GM18511 (cell line): ENCODE data around the gene TCF12.

ENCODE experiments used
- ATAC-seq: cut with Tn5 transposase; IDR thresholded peaks from one replicate; pipeline ENCODE4 v1.9.1; 2021; ENCODE audit warnings: mild to moderate bottlenecking, moderate library complexity; ENCODE audit not compliant: unreplicated experiment

Gene TCF12

GRCh38 chr15:56918046-56918938 lies at the start of gene TCF12:
TSS of gene TCF12 (plus strand) at chr15:56918644. CDS start at chr15:56919914, 1,270 bp downstream.
- ATAC-seq, result peak; percentile 76

GRCh38 chr15:56869573-56869972 lies 48.9 kb upstream of the TCF12 start:
- ATAC-seq, result no peak

GRCh38 chr15:56871185-56871584 lies 47.3 kb upstream of the TCF12 start:
- ATAC-seq, result no peak

GRCh38 chr15:56871867-56872266 lies 46.6 kb upstream of the TCF12 start:
- no peak for ATAC-seq

- no peak for ATAC-seq
Observed at GRCh38 chr15:56877255-56877970, 41.0 kb upstream of the TCF12 start.

- ATAC-seq, result no peak
Observed at GRCh38 chr15:56879502-56879901, 38.9 kb upstream of the TCF12 start.

- ATAC-seq, result no peak
Observed at GRCh38 chr15:56883088-56883487, 35.4 kb upstream of the TCF12 start.

GRCh38 chr15:56886363-56886931 lies 32.0 kb upstream of the TCF12 start:
- peak; percentile 23 for ATAC-seq

- ATAC-seq, result peak; percentile 94
Observed at GRCh38 chr15:56886932-56887781, 31.3 kb upstream of the TCF12 start.

- ATAC-seq, result no peak
Observed at GRCh38 chr15:56887782-56888438, 30.5 kb upstream of the TCF12 start.

GRCh38 chr15:56890038-56890437 lies 28.4 kb upstream of the TCF12 start:
- ATAC-seq, result no peak

GRCh38 chr15:56891852-56892440 lies 26.5 kb upstream of the TCF12 start:
- ATAC-seq, result no peak

GRCh38 chr15:56892659-56893363 lies 25.6 kb upstream of the TCF12 start:
- ATAC-seq, result no peak

GRCh38 chr15:56893364-56893678 lies 25.1 kb upstream of the TCF12 start:
- no peak for ATAC-seq

GRCh38 chr15:56894601-56895000 lies 23.8 kb upstream of the TCF12 start:
- no peak for ATAC-seq

- ATAC-seq, result no peak
Observed at GRCh38 chr15:56901931-56902330, 16.5 kb upstream of the TCF12 start.

- no peak for ATAC-seq
Observed at GRCh38 chr15:56906766-56907165, 11.7 kb upstream of the TCF12 start.

- ATAC-seq, result no peak
Observed at GRCh38 chr15:56910801-56911200, 7.6 kb upstream of the TCF12 start.

GRCh38 chr15:56913241-56913640 lies 5.2 kb upstream of the TCF12 start:
- no peak for ATAC-seq
